HG02981 (cell line): Measurements from ENCODE around the gene ANKRD13A.
"Not testable (repeated sequence)": the region's sequence is repeated elsewhere in the genome, so short reads cannot be mapped to it uniquely, and the experiment has no call there.

Experiments
- ATAC-seq: cut with Tn5 transposase; IDR thresholded peaks from one replicate; pipeline ENCODE4 v1.9.1; 2021; ENCODE audit warnings: mild to moderate bottlenecking, moderate library complexity; ENCODE audit not compliant: unreplicated experiment

The ANKRD13A gene

DNA sequence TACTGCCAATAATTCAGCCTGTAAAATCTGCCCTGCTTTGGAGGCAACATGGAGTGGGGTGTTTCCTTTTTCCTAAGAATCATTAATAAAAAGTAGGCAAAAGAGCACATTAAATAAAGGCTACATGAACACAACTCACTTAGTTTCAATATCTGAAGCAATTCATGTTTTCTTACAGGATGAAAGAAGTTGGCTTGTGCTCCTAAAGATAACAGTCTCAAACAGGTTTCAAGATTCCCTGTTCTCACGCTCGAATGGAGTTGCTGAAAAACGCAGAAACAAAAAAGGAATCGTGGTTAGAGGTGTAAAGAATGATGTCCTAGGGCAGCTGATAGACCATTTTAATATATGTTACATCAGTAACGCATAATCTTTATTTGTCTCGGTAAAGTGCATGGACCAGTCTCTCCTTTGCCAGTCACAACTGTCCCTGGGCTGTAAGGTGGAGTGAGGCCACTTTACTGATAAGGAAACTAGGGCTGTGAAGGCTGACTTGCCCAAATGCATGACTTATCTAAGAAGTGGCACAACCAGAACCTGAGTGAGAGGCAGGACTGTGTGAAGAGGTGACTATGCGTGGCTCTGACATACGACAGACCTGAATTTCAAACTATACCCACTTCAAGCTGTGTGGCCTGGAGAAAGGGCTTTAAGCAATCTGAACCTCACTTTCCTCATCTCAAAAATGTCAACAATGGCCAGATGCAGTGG, 15.6 kb upstream of the ANKRD13A start:
- ATAC-seq, result no peak

GRCh38 chr12:109986236-109986635, 13.0 kb upstream of the ANKRD13A start:
- ATAC-seq, result not testable (repeated sequence)

- ATAC-seq, result no peak
Observed at GRCh38 chr12:109987615-109988014, 11.6 kb upstream of the ANKRD13A start.

DNA sequence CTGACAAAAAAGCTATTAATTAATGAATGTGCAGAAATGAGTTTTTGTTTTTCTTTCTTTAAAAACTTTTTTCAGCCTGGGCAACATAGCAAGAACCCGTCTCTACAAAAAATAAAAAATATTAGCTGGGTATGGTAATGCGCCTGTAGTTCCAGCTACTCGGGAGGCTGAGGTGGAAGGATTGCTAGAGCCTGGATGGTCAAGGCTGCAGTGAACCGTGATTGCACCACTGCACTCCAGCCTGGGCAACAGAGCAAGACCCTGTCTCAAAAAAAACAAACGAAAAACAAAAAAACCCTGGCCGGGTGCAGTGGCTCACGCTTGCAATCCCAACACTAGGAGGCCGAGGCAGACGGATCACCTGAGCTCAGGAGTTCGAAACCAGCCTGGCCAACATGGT, 11.0 kb upstream of the ANKRD13A start:
- no peak for ATAC-seq

DNA sequence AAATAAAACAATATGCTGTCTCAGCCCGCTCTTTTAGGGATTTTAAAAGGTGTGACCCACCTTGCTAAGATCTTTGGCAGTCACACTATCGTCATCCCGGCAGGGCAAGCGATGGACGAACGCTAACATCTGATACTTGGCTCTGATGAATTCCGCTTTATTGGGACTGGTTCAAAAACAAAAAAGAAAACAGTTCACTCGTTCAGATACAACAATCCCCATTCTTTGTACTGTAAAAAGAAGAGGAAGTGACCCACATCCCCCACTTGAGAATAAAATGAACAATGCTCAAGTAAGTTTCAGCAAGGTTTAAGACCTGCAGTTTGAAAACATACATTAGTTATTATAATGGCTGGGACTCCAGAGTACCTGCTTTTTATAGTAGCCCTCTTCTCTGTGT, 10.3 kb upstream of the ANKRD13A start:
- ATAC-seq, result no peak

DNA sequence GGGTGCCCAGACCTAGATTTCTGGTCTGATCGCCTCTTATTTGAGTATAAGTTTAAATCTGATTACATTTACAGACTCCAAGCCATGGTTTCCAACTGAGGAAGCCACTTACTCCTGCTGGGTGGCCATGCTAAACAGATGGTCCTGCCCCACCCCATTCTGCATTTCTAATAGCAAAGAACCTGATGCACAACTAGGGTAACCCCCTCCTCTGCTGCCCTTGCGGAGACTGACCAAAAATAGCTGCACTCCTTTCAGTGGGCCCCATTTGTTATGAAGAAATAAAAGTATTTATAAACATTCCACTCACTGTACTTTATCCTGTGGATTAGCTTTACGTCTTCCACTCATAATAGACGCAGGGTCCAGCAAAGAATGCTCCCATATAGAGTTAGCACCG, 9.8 kb upstream of the ANKRD13A start:
- no peak for ATAC-seq

- no peak for ATAC-seq
Observed at GRCh38 chr12:109991586-109991985, 7.6 kb upstream of the ANKRD13A start.

- ATAC-seq, result no peak
Observed at GRCh38 chr12:109993091-109993490, 6.1 kb upstream of the ANKRD13A start.

DNA sequence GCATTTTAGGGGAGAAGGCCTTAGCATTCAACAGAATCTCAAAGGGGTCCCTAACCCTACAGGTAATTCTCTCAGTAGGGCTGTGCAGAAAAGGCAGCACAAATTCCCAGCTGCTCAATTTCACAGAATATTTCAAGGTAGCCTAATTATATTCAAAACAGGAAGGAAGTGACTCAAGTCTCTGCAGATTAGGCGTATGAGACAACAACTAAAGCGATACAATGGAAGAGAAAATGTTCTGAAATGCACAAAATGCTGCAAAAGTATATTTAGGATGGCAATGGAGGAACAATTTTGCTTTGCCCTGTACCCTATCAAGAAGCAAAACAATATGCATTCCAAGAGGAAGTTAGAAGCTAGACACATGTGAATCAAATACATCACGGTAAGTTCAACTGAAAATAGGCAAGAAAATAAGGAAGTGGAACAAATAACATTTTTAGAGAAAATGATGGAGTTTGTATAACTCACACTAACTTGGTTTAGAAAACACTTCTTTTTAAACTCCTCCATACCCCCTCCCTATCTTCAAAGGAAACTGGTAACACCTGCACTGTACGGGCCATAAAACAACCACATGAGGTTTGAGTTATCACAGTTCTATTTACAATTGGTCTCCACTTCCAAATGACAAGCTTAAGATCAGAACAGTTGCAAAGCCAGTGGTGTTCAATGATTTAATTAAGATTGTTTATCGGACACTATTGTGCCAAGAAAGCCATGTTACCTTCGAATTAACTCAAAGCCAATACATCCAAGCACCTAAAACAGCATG, 4.6 kb upstream of the ANKRD13A start:
- no peak for ATAC-seq

DNA sequence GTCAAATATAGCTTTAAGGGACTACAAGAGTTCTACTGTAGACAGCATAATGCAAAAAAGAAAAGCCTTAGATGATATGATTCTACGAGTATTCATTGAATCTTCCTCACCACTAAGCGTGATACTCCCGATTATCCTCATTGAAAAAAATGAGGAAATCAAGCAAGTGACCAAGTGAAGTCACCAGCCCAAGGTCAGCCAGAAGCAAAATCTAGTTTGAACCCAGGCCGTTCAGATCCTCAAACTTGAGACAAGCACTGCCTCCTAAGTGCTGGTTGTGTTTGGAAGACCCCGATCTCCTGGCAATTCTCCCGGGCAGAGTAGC, 3.9 kb upstream of the ANKRD13A start:
- no peak for ATAC-seq

DNA sequence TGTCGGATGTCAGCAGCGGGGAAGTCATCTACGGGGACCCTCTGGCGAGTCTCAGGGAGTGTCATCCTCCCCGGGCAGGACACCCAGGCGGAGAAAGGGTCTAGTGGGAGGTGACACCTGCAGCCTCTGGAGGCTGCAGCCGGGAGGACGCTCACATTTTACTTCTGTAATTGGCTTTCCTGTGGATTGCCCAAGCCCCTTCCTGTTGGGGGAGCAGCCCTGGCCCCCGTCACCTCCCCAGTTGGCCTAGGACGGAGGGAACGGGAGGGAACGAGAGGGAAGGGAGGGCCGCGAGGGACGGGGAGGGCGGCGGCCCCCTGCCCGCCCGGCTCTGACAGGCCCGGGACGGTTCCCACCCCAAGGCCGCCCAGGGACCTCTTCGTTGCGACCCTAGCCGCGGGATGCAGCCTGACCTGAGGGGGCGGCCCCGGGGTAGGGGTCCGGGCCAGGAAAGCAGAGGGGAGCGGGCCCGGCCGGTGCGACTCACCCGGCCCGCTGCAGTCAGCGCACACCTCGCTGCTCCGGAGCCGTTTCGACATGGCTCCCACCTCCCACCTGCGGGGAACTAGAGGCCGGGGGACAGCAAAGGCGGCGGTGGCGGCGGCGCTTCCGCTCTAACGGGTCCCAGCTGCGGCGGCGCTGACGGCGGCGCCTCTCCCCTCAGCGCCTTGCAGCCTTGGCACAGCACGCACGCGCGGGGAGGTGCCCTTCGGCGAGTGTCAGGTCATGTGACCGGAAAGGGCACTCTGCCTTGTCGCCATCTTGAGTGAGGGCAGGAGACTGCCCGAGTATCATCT, 3.3 kb upstream of the ANKRD13A start, which contains the start of gene GIT2:
Gene GIT2 (minus strand): TSS at position 683 of the 797 bp plus-strand sequence. CDS start 144 bp downstream, at position 539.
- peak; percentile 77 for ATAC-seq

GRCh38 chr12:109996483-109996853, 2.8 kb upstream of the ANKRD13A start:
- ATAC-seq, result no peak

DNA sequence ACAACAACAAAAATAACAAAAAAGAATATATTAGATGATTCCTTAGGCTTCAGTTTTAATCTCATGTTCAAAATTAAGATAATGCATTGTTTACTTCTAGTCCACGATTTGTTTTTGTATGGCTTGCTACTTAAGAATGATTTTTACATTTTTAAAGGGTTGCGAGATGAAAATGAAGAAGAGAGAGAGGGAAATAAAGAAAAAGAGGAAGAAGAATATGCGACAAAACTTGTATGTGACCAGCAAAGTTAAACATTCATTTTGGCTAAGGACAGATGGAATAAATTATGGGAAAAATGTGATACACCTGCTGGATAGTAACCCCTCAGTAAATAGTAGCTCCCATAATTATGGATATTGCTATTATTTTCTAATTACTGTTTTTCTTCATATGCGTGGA, 1.8 kb upstream of the ANKRD13A start:
- no peak for ATAC-seq

DNA sequence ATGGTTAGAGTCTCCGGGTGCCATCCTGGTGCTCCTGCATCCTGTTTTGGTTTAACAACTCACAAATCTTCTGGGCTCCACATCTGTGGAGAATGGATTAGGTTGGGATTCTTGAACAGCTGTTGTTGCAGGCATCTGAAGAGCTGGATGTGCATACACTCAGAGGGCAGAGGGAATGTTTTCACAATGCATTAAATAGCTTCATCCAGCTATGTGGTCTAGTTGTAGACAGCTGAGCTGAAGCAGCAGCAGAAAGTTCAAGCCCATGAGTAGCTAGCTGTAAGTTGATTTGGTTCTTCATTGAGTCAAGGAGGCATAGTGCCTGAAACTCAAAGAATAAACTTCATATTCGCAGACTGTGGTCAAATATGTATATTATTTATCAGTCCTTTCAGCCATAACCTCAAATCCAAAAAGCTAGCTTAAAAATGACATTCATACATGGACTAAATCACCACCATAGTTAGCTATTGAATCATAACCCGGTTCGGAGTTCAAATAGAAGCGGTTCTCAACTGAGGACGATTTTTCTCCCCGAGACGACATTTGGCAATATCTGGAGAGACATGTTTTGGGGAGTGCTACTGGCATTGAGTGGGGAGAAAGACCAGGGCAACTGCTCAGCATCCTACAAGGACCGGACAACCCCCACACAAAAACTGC, 858 bp upstream of the ANKRD13A start:
- no peak for ATAC-seq

DNA sequence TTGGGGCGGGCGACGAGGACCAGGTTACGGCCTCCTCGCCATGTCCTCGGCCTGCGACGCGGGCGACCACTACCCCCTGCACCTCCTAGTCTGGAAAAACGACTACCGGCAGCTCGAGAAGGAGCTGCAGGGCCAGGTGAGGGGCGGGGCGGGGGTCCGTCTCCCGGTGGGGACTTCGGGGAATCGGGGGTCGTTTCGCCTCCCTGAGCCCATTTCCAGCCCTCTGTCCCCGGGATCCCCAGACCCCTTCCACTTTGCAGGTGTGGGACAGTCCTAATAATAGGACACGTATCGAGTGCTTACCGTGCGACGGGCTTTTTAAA, 380 bp downstream of the ANKRD13A start:
- ATAC-seq, result peak; percentile 1

DNA sequence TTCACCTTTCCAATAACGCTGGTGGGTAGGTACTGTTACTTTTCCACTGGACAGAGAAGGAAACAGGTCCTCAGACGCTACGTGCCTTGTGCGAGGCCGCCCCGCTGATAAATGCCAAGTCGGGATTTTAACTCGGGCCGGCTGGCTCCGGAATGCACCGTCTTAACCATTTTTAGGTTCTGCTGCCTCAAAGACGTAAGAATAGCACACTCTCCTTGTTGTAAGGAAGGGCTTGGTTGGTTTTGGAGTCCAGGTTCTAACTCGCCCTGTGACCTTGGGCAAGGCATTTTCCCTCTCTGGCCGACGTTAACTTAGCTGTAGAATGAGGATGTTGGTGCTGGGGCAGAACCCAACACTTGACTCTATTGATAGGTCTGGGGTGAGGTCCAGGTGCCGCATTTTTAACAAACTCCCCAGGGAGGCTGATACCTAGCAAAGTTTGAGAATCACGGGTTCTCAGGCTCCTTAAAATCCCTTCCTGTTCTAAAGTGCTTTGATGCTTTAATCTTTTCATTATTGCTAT, 814 bp downstream of the ANKRD13A start:
- ATAC-seq, result no peak

GRCh38 chr12:110001596-110001995, 2.4 kb downstream of the ANKRD13A start:
- ATAC-seq, result no peak

- ATAC-seq, result no peak
Observed at GRCh38 chr12:110002676-110003515, 3.7 kb downstream of the ANKRD13A start.

GRCh38 chr12:110004598-110004997, 5.4 kb downstream of the ANKRD13A start:
- no peak for ATAC-seq

- ATAC-seq, result no peak
Observed at GRCh38 chr12:110005319-110005973, 6.2 kb downstream of the ANKRD13A start.
